H1 (cell line): Measurements from ENCODE around the gene DAP.

Experiments
- CEBPB ChIP-seq: IDR thresholded peaks from 2 replicates; pipeline ENCODE4 v1.6.1; 2012; ENCODE audit warnings: low read depth, low read length
- CTCF ChIP-seq, 3 experiments: IDR thresholded peaks; 1 replicate in 2 of 3; 2 replicates in 1 of 3; pipeline versions ENCODE4 v1.5.1 to v1.6.1; 2011; ENCODE audit warnings: low read length in 3 of 3, mild to moderate bottlenecking in 3 of 3, inconsistent platforms in 2 of 3, low read depth in 1 of 3, moderate library complexity in 1 of 3; ENCODE audit not compliant: insufficient read depth in 1 of 3; ENCODE audit errors: control extremely low read depth in 1 of 3
- EP300 ChIP-seq, 2 experiments: IDR thresholded peaks; 1 replicate in 1 of 2; 2 replicates in 1 of 2; pipeline ENCODE4 v1.6.1; 2011 to 2012; ENCODE audit warnings: low read depth in 2 of 2, low read length in 2 of 2, mild to moderate bottlenecking in 2 of 2, borderline replicate concordance in 1 of 2, inconsistent platforms in 1 of 2, moderate library complexity in 1 of 2
- POLR2AphosphoS5 ChIP-seq: IDR thresholded peaks from 2 replicates; pipeline ENCODE4 v1.6.1; 2011; ENCODE audit warnings: low read depth, low read length
- SP1 ChIP-seq: IDR thresholded peaks from 2 replicates; pipeline ENCODE4 v1.6.1; 2011; ENCODE audit warnings: low read depth, low read length
- YY1 ChIP-seq: IDR thresholded peaks from 2 replicates; pipeline ENCODE4 v1.6.1; 2011; ENCODE audit warnings: low read depth, mild to moderate bottlenecking, low read length

- TF ChIP-seq CEBPB (no peak), YY1 (no peak), POLR2AphosphoS5 (no peak), CTCF (IDR thresholded peaks at IDR 0.05; ENCODE audit: control extremely low read depth in 1 of 3, insufficient read depth in 1 of 3, low read depth in 1 of 3, low read length in 3 of 3) (no peak), EP300 (IDR thresholded peaks at IDR 0.05; ENCODE audit: borderline replicate concordance in 1 of 2, low read depth in 2 of 2, low read length in 2 of 2) (no peak), SP1 (no peak)
Observed at GRCh38 chr5:10678244-10678643, 82.8 kb downstream of the DAP start.
